Stimulated activated CD4-positive, alpha-beta T cell treated with anti-CD3 and anti-CD28 coated beads, Interleukin-4, amount 100 ng/mL, for 48 hours (primary cell): ENCODE results near the gene RBFOX2.
"Not testable (repeated sequence)": the region's sequence is repeated elsewhere in the genome, so short reads cannot be mapped to it uniquely, and the experiment has no call there.

Experiments
- DNase-seq, 2 donors: peaks; one replicate each; pipeline ENCODE4 v3.0.0-alpha.2; 2020; ENCODE audit warnings: low read depth in 2 of 2

The RBFOX2 gene

DNA sequence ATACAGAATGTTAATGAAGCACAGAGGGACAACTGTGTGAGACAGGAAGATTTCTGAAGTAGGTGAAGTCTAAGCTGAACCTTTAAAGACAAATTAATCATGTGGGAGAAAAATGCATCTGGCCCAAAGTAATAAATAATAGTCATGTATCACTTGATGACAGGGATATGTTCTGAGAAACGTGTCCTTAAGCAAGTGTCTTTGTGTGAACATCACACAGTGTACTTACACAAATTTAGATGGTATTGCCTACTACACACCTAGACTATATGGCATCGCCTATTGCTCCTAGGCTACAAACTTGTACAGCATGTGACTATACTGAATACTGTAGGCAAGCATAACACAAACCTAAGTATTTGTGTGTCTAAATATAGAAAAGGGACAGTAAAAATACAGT lies 198.3 kb downstream of the RBFOX2 start:
- DNase-seq: no peak

DNA sequence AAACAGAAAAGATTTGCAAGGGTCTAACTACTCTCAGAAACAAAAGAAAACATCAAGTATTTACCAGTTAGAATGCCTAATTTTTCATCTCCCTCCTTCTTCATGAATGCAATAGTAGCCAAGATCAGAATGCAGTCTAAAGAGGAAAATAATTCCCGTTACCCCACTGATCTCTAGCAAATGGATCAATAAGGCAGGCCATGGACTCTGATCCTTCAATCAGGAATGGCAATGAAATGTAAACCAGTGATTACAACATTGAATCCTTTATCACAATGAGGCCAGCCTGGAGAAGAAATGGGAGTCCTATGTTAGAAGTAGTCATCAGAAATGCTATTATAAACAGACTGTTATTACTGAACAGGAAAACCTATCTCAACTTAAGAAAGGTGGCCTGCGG lies 204.4 kb downstream of the RBFOX2 start:
- DNase-seq: no peak

DNA sequence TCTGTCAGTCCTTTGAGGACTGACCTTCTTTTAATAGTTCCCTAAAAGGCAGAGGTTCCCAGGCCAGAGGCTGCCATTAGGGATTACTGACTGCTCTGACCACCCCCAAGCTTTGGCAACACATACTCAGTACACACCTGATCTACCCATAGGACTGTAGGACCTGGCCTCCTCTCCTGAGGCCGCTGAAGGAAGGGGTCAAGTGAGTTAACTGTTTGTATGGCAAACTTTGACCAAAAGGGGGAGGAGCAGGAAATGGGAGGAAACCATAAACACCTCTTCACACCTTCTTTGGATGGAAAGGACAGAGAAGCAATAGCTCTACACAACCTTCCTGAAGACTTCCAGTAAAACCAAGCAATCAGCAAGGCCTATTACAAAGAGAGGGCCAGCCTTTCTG lies 207.0 kb downstream of the RBFOX2 start:
- DNase-seq: no peak

DNA sequence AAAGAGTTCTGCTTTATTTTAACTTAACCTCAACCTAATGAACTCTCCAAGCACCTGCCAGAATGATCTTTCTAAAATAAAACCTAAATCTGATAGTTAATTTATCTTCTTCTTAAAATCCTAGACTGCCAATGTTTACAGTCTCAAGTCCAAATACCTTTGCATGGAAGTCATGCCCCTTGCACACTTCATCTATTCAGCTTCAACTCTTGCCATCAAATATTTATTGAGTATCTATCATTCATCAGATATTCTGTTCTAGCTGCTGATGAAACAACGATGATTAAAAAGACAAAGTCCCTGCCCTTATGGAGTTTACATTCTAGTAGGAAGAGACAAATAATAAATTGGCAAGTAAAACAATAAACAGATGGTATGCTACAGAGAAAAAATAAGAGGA lies 209.2 kb downstream of the RBFOX2 start:
- DNase-seq: no peak

DNA sequence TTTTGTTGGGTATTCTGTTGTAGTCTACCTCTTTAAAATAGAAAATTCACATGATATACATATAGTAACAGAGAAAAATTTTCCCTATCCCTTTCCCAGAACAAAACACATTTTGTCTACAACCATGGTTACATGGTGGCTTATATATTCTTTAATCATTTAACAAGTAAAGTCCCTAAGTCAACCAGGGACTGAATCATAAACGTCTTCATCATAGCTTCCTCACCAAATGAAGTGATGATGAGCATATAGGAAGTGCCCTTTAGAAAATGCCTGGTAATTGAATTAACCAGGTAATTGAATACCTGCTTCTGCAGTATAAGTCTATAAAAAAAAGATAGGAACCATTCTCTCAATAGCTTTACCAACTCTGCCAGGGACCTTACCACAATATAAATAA lies 209.7 kb downstream of the RBFOX2 start:
- DNase-seq: no peak

DNA sequence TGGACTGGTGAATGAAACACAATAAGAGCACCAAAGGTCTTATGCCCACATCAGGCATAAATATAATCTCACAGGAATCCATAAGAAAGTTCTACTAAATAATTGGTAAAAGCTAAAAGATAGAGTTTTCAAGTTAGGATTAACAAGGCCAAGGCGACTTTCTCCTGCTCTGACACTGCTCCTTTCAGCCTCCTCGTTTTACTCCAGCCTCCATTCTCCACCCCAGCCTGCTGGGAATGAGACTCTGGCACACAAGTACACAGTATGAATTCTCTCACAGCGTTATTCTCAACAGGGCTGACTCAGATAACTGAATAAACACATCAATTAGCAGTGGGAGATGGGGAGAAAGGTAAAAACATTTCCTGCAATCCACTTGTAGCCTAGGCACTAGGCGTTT lies 216.0 kb downstream of the RBFOX2 start:
- no peak for DNase-seq

DNA sequence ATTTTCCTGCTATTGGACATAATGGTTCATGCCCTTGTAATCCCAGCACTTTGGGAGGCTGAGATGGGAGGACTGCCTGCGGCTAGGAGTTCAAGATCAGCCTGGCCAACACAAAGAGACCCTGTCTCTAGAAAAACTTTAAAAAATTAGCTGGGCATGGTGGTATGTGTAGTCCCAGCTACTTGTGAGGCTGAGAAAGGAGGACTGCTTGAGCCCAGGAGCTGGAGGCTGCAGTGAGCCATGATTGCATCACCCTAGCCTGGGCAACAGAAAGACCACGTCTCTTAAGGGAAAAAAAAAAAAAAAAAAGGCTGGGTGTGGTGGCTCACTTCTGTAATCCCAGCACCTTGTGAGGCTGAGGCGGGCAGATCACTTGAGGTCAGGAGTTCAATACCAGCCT lies 217.0 kb downstream of the RBFOX2 start:
- no peak for DNase-seq

DNA sequence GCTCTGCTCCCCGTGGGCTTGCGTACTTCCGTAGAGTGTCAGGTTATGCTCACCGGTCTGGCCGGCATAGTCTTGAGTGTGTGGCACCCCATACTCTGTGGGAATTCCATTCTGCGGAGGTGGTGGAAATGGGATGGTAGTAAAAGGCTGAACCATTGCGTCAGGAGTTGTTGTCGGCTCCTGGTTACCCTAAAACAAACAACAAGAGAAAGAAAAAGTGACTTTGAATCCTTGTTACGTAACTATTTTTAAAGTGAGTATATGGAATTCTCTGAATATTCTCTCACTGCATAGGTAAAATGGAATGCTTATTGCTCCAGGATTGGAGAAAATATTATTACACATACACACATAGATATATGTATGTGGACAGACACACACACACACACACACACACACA lies 218.8 kb downstream of the RBFOX2 start:
- DNase-seq: no peak

DNA sequence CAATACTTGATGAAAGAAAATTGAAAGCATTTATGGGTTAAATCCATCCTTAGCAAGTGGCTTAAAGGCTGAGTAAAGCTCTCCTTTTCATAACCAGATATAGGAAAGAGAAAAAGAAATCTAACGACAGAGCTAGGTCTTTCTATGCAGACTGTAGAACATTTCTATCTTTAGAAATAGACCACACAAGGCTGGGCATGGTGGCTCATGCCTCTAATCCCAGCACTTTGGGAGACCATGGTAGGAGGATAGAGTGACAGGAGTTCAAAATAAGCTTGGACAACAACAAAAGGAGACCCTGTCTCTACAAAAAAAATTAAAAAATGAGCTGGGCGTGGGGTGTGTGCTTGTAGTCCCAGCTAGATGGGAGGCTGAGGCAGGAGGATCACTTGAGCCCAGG lies 220.2 kb downstream of the RBFOX2 start:
- DNase-seq: no peak

DNA sequence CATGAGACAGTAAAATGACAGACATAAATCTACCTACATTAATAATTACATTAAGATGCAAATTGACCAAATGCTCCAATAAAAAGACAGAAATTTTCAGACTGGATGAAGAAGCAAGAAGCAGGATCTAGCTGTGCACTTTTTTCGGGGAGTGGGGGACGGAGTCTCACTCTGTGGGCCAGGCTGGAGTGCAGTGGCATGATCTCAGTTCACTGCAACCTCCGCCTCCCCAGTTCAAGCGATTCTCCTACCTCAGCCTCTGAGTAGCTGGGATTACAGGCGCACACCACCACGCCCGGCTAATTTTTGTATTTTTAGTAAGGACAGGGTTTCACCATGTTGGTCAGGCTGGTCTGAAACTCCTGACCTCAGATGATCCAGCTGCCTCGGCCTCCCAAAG lies 222.0 kb downstream of the RBFOX2 start:
- DNase-seq: not testable (repeated sequence)

DNA sequence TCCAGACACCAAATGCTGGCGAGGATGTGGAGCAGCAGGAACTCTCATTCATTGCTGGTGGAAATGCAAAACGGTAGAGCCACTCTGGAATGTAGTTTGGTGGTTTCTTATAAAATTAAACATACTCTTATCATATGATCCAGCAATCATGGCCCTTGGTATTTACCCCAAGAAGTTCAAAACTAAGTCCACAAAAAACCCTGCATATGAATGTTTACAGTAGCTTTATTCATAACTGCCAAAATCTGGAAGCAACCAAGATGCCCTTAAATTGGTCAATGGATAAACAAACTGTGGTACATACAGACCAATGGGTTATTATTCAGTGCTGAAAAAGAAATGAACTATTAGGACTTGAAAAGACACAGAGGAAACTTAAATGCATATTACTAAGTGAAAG lies 223.2 kb downstream of the RBFOX2 start:
- no peak for DNase-seq

DNA sequence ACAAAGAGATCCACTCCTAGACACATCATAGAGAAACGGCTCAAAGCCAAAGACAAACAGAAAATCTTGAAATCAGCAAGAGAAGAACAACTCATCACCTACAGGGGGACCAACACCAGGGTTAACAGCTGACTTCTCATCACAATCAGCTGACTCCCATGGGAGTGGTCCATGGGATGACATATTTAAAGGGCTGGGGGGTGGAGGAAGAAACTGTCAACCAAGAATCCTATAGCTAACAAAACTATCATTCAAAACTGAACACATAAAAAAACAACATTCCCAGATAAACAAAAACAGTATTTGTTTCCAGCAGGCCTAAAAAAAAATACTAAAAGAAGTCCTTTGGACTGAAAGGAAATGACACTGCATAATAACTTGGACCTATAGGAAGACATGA lies 224.2 kb downstream of the RBFOX2 start:
- no peak for DNase-seq

DNA sequence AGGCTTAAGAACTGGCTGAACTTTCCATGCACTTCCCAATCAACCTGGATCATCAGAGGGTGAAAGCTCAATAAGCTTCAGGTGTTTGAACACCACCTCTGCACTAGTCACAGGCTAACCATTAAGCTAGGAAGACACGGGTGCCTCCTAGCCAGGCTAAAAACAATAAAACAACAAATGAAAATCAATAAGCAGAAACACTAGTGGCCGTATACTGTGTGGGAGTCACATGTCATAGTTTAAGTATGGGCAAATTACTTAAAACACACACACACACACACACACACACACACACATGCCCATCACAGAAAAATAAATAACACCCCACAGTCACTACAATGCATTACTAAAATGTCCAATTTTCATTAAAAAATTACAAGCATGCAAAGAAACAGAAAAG lies 225.7 kb downstream of the RBFOX2 start:
- no peak for DNase-seq

DNA sequence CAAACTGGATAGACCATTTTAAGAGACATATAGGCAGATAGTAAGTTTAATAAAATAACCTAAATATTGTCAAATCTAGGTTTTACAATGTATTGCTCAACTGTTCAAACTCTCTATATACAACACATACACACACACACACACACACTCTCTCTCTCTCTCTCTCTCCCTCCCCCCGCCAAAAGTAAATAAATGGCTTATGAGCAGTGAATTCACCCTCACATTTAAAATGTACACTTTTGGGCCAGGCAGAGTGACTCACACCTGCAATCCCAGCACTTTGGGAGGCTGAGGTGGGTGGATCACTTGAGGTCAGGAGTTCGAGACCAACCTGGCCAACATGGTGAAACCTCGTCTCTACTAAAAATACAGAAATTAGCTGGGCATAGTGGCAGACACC lies 227.3 kb downstream of the RBFOX2 start:
- not testable (repeated sequence) for DNase-seq

DNA sequence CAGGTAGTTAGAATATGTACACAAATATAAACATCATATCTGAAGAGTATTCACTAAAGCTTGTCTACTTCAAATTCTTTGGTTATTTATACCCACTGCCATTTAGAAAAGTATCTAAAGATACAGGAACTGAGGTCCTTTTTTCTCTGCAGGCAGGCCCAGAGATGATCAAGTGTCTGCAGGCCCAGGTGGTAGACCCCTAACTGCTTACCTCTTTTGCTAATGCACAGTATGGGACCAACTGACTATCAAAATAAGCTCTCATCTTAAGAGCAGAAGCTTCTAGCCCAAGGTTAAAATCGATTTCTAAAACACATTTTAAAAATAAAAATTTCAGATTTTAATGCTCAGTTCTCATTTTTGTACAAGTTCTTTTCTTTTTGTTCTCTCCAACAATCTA lies 229.5 kb downstream of the RBFOX2 start:
- no peak for DNase-seq

DNA sequence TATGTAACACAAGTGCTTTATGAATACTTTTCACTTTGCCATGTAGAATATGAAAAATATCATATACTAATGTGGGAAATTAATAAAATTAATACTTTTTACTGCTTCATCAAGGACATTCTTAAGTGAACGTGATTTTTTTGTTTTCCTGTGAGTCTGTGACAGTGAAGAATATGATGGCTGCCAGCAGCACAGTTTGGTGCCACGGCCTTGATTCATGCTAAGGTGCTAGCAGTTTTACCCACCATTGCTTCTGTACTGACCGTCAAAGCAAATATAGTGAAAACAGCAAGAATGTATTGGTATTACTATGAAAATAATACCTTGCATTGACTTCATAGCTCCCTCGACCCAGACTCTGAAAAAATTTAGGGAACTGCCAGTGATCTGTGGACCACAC lies 231.2 kb downstream of the RBFOX2 start:
- no peak for DNase-seq

DNA sequence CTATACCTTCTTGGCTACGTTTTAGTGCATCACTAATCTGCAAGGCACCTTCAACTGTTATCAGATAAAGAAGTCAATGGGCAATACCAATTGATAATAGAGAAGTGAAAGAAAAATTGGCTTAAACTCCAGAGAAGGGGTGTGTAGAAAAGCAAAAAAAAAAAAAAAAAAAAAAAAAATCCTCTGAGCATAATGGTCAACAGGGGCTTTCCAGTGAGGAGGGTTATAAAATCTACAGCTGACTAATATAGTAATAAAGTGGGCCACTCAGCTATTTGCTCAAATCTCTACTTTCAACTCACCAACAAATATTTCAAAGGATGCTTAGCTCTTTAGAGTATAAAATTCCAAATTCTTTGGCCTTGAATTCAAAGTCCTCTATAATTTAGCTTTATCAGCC lies 233.1 kb downstream of the RBFOX2 start:
- DNase-seq: no peak

DNA sequence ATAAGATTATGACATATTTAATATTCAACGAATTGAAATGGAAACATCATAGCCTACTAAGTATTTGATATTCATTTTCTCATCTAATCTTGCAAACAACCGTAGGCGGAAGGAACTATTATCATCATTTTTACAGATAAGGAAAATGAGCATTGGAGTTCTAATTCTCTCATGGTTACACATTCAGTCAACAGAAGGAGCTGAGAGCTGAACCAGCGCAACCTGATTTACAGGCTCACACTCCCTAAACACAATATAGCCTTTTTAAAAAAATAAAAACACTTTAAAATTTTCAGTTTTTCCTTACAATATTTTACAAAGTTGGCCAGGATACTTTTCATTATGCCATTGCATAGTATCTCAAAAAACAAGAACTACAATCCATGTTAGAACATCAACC lies 236.1 kb downstream of the RBFOX2 start:
- no peak for DNase-seq

DNA sequence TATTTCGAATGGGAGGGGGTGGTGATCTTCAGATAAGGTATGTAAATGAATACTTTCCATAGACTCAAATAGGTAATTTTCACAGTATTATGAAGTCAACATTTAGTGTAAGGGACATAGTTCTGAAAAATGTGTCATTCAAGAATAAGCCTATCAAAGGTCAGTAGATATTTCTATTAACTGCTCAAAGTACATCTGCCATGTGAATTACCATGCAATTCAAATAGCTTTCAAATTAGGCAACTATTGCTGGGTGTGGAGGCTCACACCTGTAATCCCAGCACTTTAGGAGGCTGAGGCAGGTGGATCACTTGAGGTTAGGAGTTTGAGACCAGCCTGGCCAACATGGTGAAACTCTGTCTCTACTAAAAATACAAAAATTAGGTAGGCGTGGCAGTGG lies 236.8 kb downstream of the RBFOX2 start:
- DNase-seq: not testable (repeated sequence)

DNA sequence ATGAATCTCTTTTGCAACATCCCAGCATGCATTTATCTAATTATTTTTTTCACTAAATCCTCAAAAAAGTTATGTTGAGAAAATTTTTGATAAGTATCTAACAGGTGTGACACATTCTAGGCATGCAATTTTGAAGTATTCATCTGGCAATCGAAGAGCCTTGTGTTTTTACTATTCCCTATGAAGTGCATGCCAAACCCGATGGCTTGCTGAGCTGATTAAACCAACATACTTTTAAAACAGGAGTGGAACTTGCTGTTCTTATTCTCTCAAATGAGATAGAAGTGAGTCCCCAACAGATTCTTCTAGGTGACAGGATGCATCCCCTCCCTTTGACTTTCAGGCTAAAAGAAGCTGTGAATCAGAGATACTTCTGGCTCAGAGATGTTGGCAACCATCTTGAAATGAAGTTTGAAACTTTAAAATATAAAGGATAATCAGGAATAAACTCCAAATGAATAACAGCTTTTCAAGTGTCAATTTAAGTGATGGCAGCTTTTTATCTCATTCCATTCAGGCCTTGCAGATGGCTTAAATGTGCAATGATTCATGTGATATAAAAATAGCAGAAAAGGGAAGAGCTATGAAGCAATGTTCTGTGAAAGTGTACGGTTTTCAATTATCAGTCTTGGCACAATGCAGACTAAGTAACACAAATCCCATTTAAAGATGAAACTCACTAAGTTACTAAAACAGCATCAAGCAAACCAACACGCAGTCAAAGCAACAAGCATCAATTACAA lies 243.3 kb downstream of the RBFOX2 start:
- no peak for DNase-seq

DNA sequence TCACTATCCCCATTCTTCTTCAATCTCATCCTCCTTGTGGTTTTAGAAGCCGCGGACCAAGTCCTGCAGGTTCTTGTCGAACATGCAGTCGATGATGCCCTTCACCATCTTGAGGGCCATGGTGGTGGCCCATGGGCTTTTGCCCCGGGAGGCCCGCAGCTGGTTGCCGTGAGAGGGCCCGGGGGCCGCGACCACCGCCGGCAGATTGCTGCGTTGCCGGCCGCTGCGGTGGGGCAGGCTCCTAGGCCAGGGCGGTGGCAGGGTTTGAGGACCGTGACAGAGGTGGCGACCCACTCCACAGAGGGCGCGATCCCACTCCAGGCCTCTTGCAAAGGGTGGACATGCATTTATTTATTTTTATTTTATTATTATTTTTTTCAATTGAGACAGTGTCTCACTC lies 244.0 kb downstream of the RBFOX2 start:
- DNase-seq: no peak

DNA sequence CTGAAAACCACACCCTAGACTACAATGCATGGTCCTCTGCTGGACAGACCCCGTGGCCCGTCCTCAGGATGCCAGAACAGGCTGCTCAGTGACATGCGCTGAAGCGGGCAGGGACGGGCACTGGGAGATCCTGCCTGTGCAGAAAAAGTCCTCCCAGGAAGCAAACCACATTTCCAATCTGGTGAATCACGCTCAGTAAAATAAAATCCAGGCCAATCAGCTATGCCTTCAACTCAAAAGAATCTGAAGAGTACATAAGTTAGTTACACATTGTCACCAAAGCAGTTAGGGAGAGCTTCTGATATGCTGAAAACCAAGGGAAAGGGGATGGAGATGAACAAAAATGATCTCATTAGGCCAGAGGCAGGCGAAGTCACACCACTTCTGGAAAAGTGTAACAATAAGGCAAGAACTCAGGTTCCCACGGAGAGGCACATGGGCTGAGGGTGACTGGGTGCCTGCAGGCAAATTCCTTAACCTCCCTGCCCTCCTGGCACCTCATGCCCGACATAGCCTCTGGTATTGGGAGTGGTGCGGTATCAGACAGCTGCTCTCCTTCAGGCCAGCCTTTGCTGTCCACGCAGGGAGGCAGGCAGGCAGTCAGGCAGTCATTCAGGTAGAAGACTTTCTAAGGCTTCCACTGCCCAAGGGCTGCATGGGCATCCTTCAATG lies 244.5 kb downstream of the RBFOX2 start:
- no peak for DNase-seq

DNA sequence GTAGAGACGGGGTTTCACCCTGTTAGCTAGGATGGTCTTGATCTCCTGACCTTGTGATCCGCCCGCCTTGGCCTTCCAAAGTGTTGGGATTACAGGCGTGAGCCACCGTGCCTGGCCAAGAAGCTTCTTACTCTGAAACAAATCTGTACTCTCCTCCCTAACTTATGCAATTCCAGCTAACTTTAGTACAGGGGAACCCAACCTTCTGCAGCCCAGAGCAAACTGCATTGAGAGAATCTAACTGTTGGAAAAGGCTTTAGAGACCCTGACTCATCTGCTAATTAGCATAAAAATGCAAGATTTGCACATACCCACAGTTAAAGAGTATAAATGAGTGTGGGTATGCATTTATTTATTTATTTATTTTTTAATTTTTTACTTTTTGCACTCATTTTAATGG lies 246.1 kb downstream of the RBFOX2 start:
- DNase-seq: no peak

DNA sequence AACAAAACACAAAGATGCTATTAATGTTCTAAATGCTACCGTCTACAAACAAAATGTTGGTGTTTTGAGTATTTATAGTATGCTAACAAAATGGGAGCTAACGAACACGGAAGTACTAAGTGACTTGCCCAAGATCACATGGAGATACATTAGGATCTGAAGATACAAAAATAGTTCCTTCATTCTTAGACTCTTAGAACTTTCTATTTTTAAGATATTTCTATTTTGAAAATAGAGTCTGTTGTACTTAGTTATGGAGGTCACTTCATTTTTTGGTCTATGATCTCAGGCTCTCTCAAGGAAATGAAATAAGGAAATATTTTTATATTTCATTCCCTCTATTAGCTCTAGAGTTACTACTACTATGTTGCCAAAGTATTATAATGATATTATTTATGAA lies 246.7 kb downstream of the RBFOX2 start:
- no peak for DNase-seq
